NCI-H1436 treated with DMSO at 0.1 percent for 48 hours (cell line): ENCODE data around the gene PADI1.
"Not testable (repeated sequence)": the region's sequence is repeated elsewhere in the genome, so short reads cannot be mapped to it uniquely, and the experiment has no call there.

Experiments
- DNase-seq: peaks from one replicate; lab custom pipeline; 2025; lab: John Stamatoyannopoulos, UW

The PADI1 gene

GRCh38 chr1:17215545-17215890 lies 10.6 kb downstream of the PADI1 start:
- DNase-seq: no peak

DNA sequence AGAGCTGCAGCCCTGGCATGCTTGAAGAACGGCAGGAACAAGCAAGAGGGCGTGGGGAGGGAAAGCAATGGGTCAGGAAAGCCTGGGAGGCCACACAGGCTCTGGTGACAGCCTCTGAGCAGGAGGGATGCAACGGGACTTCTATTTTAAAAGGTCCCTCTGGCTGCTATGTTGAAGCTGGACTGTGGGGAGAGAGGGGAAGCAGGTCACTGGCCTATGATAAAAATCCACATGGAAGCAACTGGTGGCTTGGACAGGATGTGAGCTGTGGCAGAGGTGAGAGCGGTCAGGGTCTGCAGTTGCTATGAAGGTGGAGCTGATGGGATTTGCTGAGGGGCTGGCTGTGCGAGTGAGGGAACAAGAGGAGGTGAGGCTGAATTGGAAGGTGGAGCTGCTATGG lies 11.2 kb downstream of the PADI1 start:
- DNase-seq: no peak

GRCh38 chr1:17217607-17218006 lies 12.7 kb downstream of the PADI1 start:
- no peak for DNase-seq

DNA sequence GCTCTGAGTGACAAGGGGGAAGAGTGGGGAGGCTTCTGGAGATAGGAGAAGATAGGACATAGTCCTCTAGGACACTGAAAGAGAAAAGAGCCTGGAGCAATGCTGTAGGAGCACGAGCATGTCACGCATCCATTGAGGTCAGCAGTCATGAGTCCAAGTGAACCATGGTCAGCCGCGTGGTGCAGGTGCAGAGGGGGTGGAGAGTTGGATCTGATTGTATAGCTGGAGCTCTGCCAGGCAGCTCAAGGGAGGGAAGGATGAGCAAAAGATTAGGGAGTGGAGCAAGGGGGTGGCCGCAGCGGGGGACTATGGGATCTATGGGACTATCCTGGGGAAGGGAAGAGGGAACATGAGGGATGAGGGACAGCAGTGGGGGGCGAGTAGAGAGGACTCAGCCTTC lies 14.0 kb downstream of the PADI1 start:
- DNase-seq: no peak

DNA sequence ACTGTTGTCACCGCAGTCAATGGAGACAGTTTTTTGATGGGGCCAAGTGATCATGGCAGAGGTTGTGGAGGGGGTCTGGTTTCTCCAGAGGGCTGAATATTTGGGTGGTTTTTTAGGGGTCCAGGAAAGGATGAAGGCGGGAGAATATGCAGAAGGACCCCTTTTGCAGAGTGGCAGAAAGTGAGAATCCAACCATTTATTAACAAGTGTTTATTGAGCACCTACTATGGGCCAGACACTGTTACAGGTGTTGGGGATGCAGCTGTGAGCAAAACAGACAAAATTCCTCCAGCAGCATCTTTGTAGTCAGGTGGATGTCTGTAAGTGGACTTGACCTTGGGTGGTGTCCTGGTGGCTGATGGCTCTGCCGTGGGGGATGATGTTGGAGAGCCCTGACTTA lies 15.4 kb downstream of the PADI1 start:
- no peak for DNase-seq

DNA sequence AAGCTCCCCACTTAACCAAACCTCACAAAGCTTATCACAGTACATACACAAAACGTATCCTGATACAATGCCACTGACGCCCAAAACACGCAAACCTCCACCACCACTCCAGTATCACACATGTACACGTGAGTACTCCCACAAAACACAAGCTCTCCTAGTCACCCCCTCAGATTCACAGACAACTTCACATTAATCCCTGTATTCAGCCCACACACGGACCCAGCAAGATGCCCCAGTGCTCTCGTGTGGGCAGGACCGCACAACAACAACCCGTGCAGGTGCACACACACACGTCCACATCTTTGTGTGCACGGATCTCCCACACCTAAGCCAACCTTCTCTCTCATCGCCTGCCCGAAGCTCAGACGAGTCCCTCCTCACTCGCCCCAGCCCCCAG lies 17.6 kb downstream of the PADI1 start:
- no peak for DNase-seq

DNA sequence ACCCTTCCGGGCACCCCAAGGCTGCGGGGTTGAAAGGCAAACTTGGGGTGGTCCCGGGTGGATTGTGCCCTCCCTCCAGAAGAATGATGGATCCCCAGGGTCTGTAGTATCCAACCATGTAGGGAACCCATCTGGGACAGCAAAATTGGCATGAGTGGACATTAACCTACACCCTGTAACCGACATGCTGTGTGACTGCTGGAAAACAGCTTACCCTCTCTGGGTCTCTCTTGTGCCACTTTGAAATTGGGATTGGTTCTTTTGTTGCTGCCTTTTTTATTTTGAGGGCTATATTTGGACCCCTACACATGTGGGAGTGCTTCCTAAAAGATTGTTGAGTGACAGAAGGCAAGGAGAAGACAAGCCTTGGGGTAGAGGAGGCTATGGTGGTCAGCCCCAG lies 19.5 kb downstream of the PADI1 start:
- no peak for DNase-seq

GRCh38 chr1:17225140-17225539 lies 20.2 kb downstream of the PADI1 start:
- DNase-seq: no peak

DNA sequence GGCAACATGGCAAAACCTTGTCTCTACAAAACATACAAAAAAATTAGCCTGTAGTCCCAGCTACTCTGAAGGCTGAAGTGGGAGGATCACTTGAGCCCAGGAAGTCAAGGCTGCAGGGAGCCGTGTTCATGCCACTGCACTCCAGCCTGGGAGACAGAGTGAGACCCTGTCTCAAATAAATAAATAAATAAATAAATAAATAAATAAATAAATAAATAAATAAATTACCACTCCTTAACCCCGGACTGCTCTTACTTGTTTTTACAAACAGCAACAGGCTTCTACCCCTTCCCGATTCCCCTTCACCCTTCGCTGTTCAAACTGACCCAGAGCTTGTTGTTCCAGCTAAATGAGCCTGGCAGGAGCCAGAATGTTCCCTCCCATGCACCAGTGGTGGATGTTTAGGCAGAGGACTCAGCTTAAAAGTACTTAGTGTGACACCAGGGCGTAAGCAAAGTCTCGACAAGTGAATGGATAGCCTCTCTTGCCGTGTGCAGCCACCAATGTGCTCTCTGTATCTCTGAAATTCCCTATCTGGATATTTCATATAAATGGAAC lies 22.5 kb downstream of the PADI1 start:
- no peak for DNase-seq

- no peak for DNase-seq
Measured at GRCh38 chr1:17228619-17229018, 23.7 kb downstream of the PADI1 start.

- DNase-seq: no peak
Measured at GRCh38 chr1:17229379-17229778, 24.5 kb downstream of the PADI1 start.

DNA sequence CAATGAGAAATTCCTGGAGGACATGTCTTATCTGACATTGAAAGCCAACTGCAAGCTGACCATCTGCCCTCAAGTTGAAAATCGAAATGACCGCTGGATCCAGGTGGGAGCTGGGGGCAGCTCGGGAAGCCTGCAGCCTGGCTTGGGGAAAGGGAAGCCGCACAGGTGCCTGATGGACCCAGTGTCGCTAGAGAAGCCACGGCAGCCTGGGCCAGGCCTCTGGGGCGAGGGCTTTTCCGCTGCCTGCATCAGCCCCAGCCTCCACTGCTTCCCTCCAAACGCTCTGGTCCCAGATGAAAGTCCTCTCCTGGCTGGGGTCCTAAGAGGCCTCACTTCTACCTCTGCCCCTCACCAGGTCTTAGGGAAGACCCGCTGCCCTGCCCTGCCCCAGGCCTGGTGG lies 25.2 kb downstream of the PADI1 start:
- no peak for DNase-seq

DNA sequence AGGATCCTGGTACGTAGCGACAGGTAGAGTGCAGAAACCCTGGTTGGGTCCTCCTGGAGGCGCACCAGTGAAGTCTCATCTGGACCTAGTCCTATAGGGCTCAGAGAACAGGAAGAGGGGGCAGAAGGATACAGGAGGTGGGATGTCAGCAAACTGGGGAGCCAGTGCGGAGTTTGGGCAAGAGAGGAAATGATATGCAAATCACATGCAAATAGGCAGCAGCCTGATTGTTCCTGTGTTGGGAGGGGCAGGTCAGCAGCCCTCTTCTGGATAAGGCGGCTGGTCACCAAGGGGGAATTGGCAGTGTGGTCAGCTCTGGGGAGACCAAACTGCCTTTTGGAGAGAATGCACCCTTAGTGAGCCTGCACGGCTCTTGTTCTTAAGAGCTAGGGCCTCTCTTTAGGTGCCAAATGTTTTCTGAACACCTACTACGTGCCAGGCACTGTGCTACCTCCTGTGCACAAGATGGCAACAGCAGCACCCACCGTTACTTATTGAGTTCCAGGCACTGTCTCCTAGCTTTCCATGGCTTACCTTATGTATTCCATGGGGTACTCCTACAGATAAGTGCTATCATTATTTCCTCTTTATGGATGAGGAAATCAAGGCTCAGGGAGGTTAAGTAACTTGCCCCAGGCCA lies 25.9 kb downstream of the PADI1 start:
- no peak for DNase-seq

DNA sequence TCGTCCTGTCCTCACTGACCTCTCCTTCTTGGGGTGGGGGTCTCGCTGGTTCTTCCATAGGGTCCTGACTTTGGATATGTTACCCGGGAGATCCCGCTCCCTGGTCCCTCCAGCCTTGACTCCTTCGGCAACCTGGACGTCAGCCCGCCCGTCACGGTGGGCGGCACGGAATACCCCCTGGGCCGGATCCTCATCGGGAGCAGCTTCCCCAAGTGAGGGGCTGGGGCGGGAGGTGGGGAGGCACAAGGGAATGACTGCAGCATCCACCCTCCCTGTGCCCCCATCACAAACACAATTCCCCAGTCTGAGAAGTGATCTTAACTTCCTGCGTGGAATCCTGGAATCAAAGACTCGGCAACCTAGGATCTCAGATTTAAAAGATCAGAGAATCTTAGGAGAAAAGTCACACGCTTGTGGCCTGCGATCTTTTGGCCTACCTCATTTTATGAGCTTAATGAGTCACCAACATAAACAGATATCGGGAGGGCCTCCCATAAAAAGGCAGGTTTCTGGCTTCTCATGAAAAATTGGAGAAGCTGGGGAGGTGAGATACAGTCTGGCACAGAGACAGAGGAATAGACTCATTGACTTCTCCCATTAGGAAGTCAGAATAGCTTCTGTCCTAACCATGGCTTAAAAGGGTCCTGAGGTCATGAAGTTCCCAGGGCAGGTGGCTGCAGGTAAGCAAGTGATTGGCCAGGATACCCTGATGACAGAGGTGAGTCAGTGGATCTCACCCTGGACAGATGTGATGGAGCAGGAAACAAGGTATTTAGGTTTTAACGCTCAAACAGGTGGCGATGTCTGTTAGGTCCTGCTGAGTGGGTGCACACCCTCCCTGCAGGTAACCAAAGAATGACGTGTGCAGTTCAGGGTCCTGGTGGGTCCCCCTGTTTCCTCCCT lies 28.1 kb downstream of the PADI1 start:
- no peak for DNase-seq

DNA sequence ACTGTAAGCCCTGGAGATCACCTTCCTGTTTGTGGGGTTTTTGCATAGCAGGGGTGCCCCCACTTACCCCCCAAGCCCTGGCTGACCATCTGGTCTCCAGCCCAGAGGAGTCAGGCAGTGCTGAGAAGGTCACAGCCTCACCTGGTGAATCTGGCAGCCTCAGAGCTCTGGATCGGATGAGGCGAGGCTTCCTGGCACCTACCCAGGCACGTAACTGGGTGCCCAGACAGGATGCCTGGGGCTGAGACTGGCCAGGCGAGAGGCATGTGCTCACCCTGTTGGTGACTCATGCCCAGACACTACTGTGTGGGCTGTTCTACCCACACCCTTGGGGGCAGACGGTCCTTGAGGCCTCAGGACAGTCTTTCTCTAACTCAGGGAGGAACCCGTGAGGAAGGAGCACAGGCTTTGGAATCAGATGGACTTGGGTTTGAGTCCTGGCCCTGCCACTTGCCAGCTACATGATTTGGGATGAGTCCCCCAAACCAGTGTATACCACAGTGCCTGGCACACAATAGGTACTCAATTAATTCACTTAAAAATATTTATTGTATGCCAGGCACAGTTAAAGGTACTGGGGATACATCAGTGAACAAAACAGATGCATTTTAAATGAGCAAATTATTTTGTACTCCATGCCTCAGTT lies 28.9 kb downstream of the PADI1 start:
- DNase-seq: no peak

GRCh38 chr1:17234405-17234804 lies 29.5 kb downstream of the PADI1 start:
- DNase-seq: no peak

DNA sequence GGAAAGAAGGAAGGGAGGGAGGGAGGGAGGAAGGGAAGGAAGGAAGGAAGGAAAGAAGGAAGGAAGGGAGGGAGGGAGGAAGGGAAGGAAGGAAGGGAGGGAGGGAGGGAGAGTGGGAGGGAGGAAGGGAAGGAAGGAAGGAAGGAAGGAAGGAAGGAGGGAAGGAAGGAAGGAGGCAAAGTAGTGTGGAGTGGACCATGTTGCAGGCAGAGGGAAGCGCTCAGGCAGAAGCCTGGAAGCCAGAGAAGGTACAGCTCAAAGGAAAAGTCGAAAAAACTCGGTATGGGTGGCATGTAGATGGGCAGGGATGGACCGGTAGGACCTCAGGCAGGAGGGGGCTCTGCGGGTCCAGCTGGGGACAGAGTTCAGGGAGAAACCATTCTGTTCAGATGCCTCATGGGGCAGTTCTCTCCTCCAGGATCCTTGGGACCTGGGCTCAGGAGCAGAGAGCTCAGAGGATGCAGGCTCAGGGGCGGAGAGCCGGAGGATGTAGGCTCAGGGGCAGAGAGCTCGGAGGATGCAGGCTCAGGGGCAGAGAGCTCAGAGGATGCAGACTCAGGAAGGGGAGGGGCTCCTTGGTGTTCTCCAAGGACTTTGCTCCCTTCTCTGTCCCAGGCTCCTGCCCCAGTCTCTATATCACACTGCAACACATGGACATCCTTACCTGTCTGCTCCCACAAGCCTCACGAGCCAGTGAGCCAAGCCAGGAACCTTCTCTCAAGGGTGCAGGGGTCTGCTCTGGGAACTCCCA lies 30.4 kb downstream of the PADI1 start:
- DNase-seq: no peak

GRCh38 chr1:17236779-17237560 lies 32.0 kb downstream of the PADI1 start:
- no peak for DNase-seq

DNA sequence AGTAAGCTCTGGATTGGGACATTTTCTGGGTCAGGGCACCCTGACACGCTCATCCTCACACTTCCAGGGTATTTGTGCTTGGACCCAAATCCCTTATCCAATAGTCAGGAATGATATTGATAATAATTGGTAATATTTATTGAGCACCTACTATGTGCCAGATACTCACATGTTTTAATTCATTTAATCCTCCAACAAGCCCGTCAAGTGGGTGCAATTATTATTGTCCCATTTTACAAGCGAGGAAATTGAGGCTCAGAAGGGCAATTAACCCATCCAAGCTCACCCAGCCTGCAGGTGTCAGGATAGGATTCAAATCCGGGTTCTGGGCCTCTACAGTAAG lies 32.6 kb downstream of the PADI1 start:
- no peak for DNase-seq

GRCh38 chr1:17239420-17239819 lies 34.5 kb downstream of the PADI1 start:
- DNase-seq: no peak

GRCh38 chr1:17241011-17241779 lies 36.3 kb downstream of the PADI1 start:
- DNase-seq: not testable (repeated sequence)
